ENCODE measurements around the gene AFF3. TPM values are rescaled to one million over a fixed set of nuclear protein-coding genes. Genes with fewer than 3 reads are reported as not detected.

The AFF3 gene
- total and polyA plus RNA-seq, 2 of the 13 experiments (the other 11 are each of a cell fraction or from before 2014, with no cell fraction given), result not detected

- CTCF ChIA-PET (ENCODE audit: low intra/inter-chr PET ratio, low total read pairs), result no interaction called here
These were observed 587.5 kb downstream of the AFF3 start for GRCh38 chr2:99554871-99555270.

More at GRCh38 chr2:99554871-99555270, 587.5 kb downstream of the AFF3 start:
- no peaks in the 10 kb centered on the region for H3K79me2 ChIP-seq (ENCODE audit: insufficient read depth, low read length)
- intact Hi-C loops (cut with micrococcal nuclease; ENCODE audit: unreplicated experiment) (loop anchor here (5.0 kb wide), 1 partner anchor 262 kb away; no protein-coding TSS in a partner anchor), in situ Hi-C loops (cut with HindIII; ENCODE audit: extremely low pct_ligation_motif_present, low pct_unique_long_range_greater_than_20kb) (loop anchor here (5.0 to 25.0 kb wide), 4 partner anchors 57 to 832 kb away; no protein-coding TSS in a partner anchor)
- whole genome bisulfite sequencing (ENCODE audit: low lambda C conversion rate), result 14% methylated on average over 3 of the region's 3 CpGs
- no peak overlapping the region for H3K4me3 ChIP-seq (replicated peaks in 1 of 3; ENCODE audit: insufficient read depth in 1 of 3, low read depth in 2 of 3, low read length in 3 of 3)
- H2AFZ ChIP-seq (ENCODE audit: low read length), result no peak overlapping the region
- no peaks in the 10 kb centered on the region for H3K9me3 ChIP-seq (ENCODE audit: low read length)
- ATAC-seq, result no peak
- no peak overlapping the region for H3K4me2 ChIP-seq (ENCODE audit: low read depth, low read length)
- no TSS peak for BruUV-seq (replicated peaks)
- no peak for FAIRE-seq
- no peaks in the 10 kb centered on the region for H3K36me3 ChIP-seq (replicated peaks in 1 of 2; ENCODE audit: control insufficient read depth in 1 of 2, insufficient read depth in 2 of 2, low read length in 2 of 2)
- no peaks in the 10 kb centered on the region for H3K27me3 ChIP-seq (ENCODE audit: control insufficient read depth in 1 of 2, insufficient read depth in 2 of 2, low read length in 2 of 2)
- no peak overlapping the region for H3K9ac ChIP-seq (ENCODE audit: insufficient read depth, low read depth, low read length)
- no peaks in the 10 kb centered on the region for H3K4me1 ChIP-seq (ENCODE audit: insufficient read depth, low read length)
- DNase-seq (ENCODE audit: low spot score), result no peak
- H4K20me1 ChIP-seq (ENCODE audit: insufficient read depth, low read length), result peaks cover 3% of the 10 kb centered on the region; the same call in 1 of the 2 replicates
- no peak overlapping the region for H3K27ac ChIP-seq (ENCODE audit: extremely low read length, insufficient read depth, low read length)
- TF ChIP-seq CREB1 (IDR thresholded peaks at IDR 0.05) (no peak), CREB1 (CRISPR knock-in tag; IDR thresholded peaks at IDR 0.05) (no peak), CC2D1A (CRISPR knock-in tag; IDR thresholded peaks at IDR 0.05) (no peak), PPARG (CRISPR knock-in tag; conservative IDR thresholded peaks at IDR 0.05) (no peak), AKAP8 (CRISPR knock-in tag; IDR thresholded peaks at IDR 0.05) (no peak), ZNF619 (CRISPR knock-in tag; IDR thresholded peaks at IDR 0.05) (no peak), LBX2 (CRISPR knock-in tag; IDR thresholded peaks at IDR 0.05; ENCODE audit: borderline replicate concordance) (no peak), NFYB (CRISPR knock-in tag; IDR thresholded peaks at IDR 0.05) (no peak), ERF (CRISPR knock-in tag; IDR thresholded peaks at IDR 0.05) (no peak), ZNF784 (CRISPR knock-in tag; IDR thresholded peaks at IDR 0.05; ENCODE audit: borderline replicate concordance) (no peak), GPBP1L1 (CRISPR knock-in tag; IDR thresholded peaks at IDR 0.05) (no peak), ZNF558 (CRISPR knock-in tag; IDR thresholded peaks at IDR 0.05; ENCODE audit: borderline replicate concordance) (no peak)
- POLR2A ChIA-PET, result no interaction called here

All from HepG2 (cell line).